Measurements from ENCODE around the gene ISM1.

The ISM1 gene

GRCh38 chr20:13249798-13250170 lies 28.7 kb downstream of the ISM1 start:
- no peak for TF ChIP-seq PAX5 (IDR thresholded peaks at IDR 0.05; ENCODE audit: insufficient read depth, low read length, severe bottlenecking)
- no peak for TF ChIP-seq POU2F2 (IDR thresholded peaks at IDR 0.05; ENCODE audit: low read depth, low read length)
- TF ChIP-seq POLR2A (IDR thresholded peaks at IDR 0.05; ENCODE audit: low read depth, low read length) = no peak
- TF ChIP-seq TAF1 (IDR thresholded peaks at IDR 0.05; ENCODE audit: low read depth, low read length) = no peak
- no peak for TF ChIP-seq SPI1 (IDR thresholded peaks at IDR 0.05; ENCODE audit: low read depth, low read length)
- TF ChIP-seq POLR2AphosphoS5 (IDR thresholded peaks at IDR 0.05; ENCODE audit: low read depth, low read length) = no peak
- FAIRE-seq (no peak), DNase-seq (ENCODE audit: insufficient read length, low spot score) (no peak)

- TF ChIP-seq POLR2A (IDR thresholded peaks at IDR 0.05; ENCODE audit: low read depth, low read length) = no peak
Observed at GRCh38 chr20:13250251-13250650, 29.2 kb downstream of the ISM1 start.

GRCh38 chr20:13251106-13251903 lies 30.2 kb downstream of the ISM1 start:
- DNase-seq (ENCODE audit: insufficient read length, low spot score) (no peak), FAIRE-seq (no peak)
- TF ChIP-seq POU2F2 (IDR thresholded peaks at IDR 0.05; ENCODE audit: low read depth, low read length) (no peak), SPI1 (IDR thresholded peaks at IDR 0.05; ENCODE audit: low read depth, low read length) (no peak), POLR2A (IDR thresholded peaks at IDR 0.05; ENCODE audit: low read depth, low read length) (no peak), POLR2AphosphoS5 (IDR thresholded peaks at IDR 0.05; ENCODE audit: low read depth, low read length) (no peak)

More at GRCh38 chr20:13250251-13250650, 29.2 kb downstream of the ISM1 start:
- FAIRE-seq (no peak), DNase-seq (ENCODE audit: insufficient read length, low spot score) (no peak)

GRCh38 chr20:13251904-13252297 lies 30.8 kb downstream of the ISM1 start:
- DNase-seq (ENCODE audit: insufficient read length, low spot score) = no peak
- TF ChIP-seq POLR2AphosphoS5 (IDR thresholded peaks at IDR 0.05; ENCODE audit: low read depth, low read length) (no peak), POLR2A (IDR thresholded peaks at IDR 0.05; ENCODE audit: low read depth, low read length) (no peak), SPI1 (IDR thresholded peaks at IDR 0.05; ENCODE audit: low read depth, low read length) (no peak), PAX5 (IDR thresholded peaks at IDR 0.05; ENCODE audit: insufficient read depth, low read length, severe bottlenecking) (no peak), TAF1 (IDR thresholded peaks at IDR 0.05; ENCODE audit: low read depth, low read length) (no peak), POU2F2 (IDR thresholded peaks at IDR 0.05; ENCODE audit: low read depth, low read length) (no peak)
- no peak for FAIRE-seq

- TF ChIP-seq SPI1 (IDR thresholded peaks at IDR 0.05; ENCODE audit: low read depth, low read length) (no peak), TAF1 (IDR thresholded peaks at IDR 0.05; ENCODE audit: low read depth, low read length) (no peak), POU2F2 (IDR thresholded peaks at IDR 0.05; ENCODE audit: low read depth, low read length) (no peak), PAX5 (IDR thresholded peaks at IDR 0.05; ENCODE audit: insufficient read depth, low read length, severe bottlenecking) (no peak), POLR2A (IDR thresholded peaks at IDR 0.05; ENCODE audit: low read depth, low read length) (no peak), POLR2AphosphoS5 (IDR thresholded peaks at IDR 0.05; ENCODE audit: low read depth, low read length) (no peak)
- no peak for FAIRE-seq
Observed at GRCh38 chr20:13255356-13255755, 34.3 kb downstream of the ISM1 start.

GRCh38 chr20:13256606-13257005 lies 35.5 kb downstream of the ISM1 start:
- TF ChIP-seq SPI1 (IDR thresholded peaks at IDR 0.05; ENCODE audit: low read depth, low read length) (no peak), TAF1 (IDR thresholded peaks at IDR 0.05; ENCODE audit: low read depth, low read length) (no peak)
- FAIRE-seq = no peak
- no peak for DNase-seq (ENCODE audit: insufficient read length, low spot score)

More at GRCh38 chr20:13255356-13255755, 34.3 kb downstream of the ISM1 start:
- no peak for DNase-seq (ENCODE audit: insufficient read length, low spot score)

GRCh38 chr20:13259921-13260320 lies 38.8 kb downstream of the ISM1 start:
- FAIRE-seq = no peak
- TF ChIP-seq POLR2AphosphoS5 (IDR thresholded peaks at IDR 0.05; ENCODE audit: low read depth, low read length) (no peak), TAF1 (IDR thresholded peaks at IDR 0.05; ENCODE audit: low read depth, low read length) (no peak)

GRCh38 chr20:13260650-13261279 lies 39.7 kb downstream of the ISM1 start:
- DNase-seq (ENCODE audit: insufficient read length, low spot score) (no peak), FAIRE-seq (no peak)
- TF ChIP-seq SPI1 (IDR thresholded peaks at IDR 0.05; ENCODE audit: low read depth, low read length) = no peak
- TF ChIP-seq POU2F2 (IDR thresholded peaks at IDR 0.05; ENCODE audit: low read depth, low read length) = no peak

More at GRCh38 chr20:13259921-13260320, 38.8 kb downstream of the ISM1 start:
- DNase-seq (ENCODE audit: insufficient read length, low spot score) = no peak

GRCh38 chr20:13261460-13262301 lies 40.6 kb downstream of the ISM1 start:
- FAIRE-seq (no peak), DNase-seq (ENCODE audit: insufficient read length, low spot score) (peak; percentile 31)
- TF ChIP-seq SPI1 (IDR thresholded peaks at IDR 0.05; ENCODE audit: low read depth, low read length) = no peak
- no peak for TF ChIP-seq PAX5 (IDR thresholded peaks at IDR 0.05; ENCODE audit: insufficient read depth, low read length, severe bottlenecking)
- no peak for TF ChIP-seq POLR2A (IDR thresholded peaks at IDR 0.05; ENCODE audit: low read depth, low read length)
- no peak for TF ChIP-seq POLR2AphosphoS5 (IDR thresholded peaks at IDR 0.05; ENCODE audit: low read depth, low read length)

GRCh38 chr20:13262302-13262650 lies 41.2 kb downstream of the ISM1 start:
- no peak for TF ChIP-seq TAF1 (IDR thresholded peaks at IDR 0.05; ENCODE audit: low read depth, low read length)
- TF ChIP-seq POU2F2 (IDR thresholded peaks at IDR 0.05; ENCODE audit: low read depth, low read length) = no peak
- no peak for TF ChIP-seq POLR2A (IDR thresholded peaks at IDR 0.05; ENCODE audit: low read depth, low read length)
- no peak for TF ChIP-seq SPI1 (IDR thresholded peaks at IDR 0.05; ENCODE audit: low read depth, low read length)
- no peak for TF ChIP-seq POLR2AphosphoS5 (IDR thresholded peaks at IDR 0.05; ENCODE audit: low read depth, low read length)
- TF ChIP-seq PAX5 (IDR thresholded peaks at IDR 0.05; ENCODE audit: insufficient read depth, low read length, severe bottlenecking) = no peak
- DNase-seq (ENCODE audit: insufficient read length, low spot score) (no peak), FAIRE-seq (no peak)

All from GM12891 (cell line).